DOHH2 (cell line): Measurements from ENCODE around the gene KIRREL3.

Experiments used
- H3F3A ChIP-seq: fragments of 200-600 bp; sonication (generic), shearing (Covaris generic); 2 replicates; pipeline ENCODE4 v1.6.0; 2016; ENCODE audit warnings: antibody characterized with exemption, mild to moderate bottlenecking; ENCODE audit not compliant: control insufficient read depth, insufficient read depth
- H3K27ac ChIP-seq: fragments of 200-600 bp; sonication (generic); 2 replicates; pipeline ENCODE4 v1.5.1; 2014; ENCODE audit warnings: low read depth, mild to moderate bottlenecking, low read length, moderate library complexity
- H3K27me3 ChIP-seq: fragments of 200-600 bp; sonication (generic); 2 replicates; pipeline ENCODE4 v1.6.1; 2014; ENCODE audit warnings: mild to moderate bottlenecking, low read length, mixed read lengths; ENCODE audit not compliant: control insufficient read depth
- H3K36me3 ChIP-seq: fragments of 200-600 bp; sonication (generic); 2 replicates; pipeline ENCODE4 v1.6.1; 2014; ENCODE audit warnings: mild to moderate bottlenecking, low read length, moderate library complexity, mixed read lengths; ENCODE audit not compliant: control insufficient read depth
- H3K4me1 ChIP-seq: fragments of 200-600 bp; sonication (generic); 2 replicates; pipeline ENCODE4 v1.6.1; 2014; ENCODE audit warnings: mild to moderate bottlenecking, low read length, mixed read lengths; ENCODE audit not compliant: control insufficient read depth
- H3K4me2 ChIP-seq: fragments of 200-600 bp; sonication (generic); 2 replicates; pipeline ENCODE4 v1.6.0; 2014; ENCODE audit warnings: mild to moderate bottlenecking, low read length, moderate library complexity
- H3K4me3 ChIP-seq: fragments of 200-600 bp; sonication (generic); 2 replicates; pipeline ENCODE4 v1.5.1; 2014; ENCODE audit warnings: mild to moderate bottlenecking, low read length, mixed read lengths
- H3K79me2 ChIP-seq: fragments of 200-600 bp; sonication (generic); 2 replicates; pipeline ENCODE4 v1.6.1; 2014; ENCODE audit warnings: mild to moderate bottlenecking, low read length, mixed read lengths; ENCODE audit not compliant: control insufficient read depth
- H3K9me2 ChIP-seq: fragments of 200-600 bp; sonication (generic); replicated peaks from 2 replicates; pipeline ENCODE4 v1.6.1; 2014; ENCODE audit warnings: mild to moderate bottlenecking, low read length, mixed read lengths; ENCODE audit not compliant: control insufficient read depth
- H3K9me3 ChIP-seq: fragments of 200-600 bp; sonication (generic); 2 replicates; pipeline ENCODE4 v1.6.1; 2014; ENCODE audit warnings: antibody characterized with exemption, low read length, mixed read lengths; ENCODE audit not compliant: control insufficient read depth, insufficient read depth
- H4K20me1 ChIP-seq: fragments of 200-600 bp; sonication (generic); 2 replicates; pipeline ENCODE4 v1.6.0; 2014; ENCODE audit warnings: low read depth, mild to moderate bottlenecking, antibody characterized with exemption, low read length, moderate library complexity; ENCODE audit not compliant: control insufficient read depth, insufficient read depth
- EZH2phosphoT487 ChIP-seq: fragments of 200-600 bp; sonication (generic); IDR thresholded peaks from 2 replicates; pipeline ENCODE4 v1.6.1; 2017; ENCODE audit warnings: borderline replicate concordance, mild to moderate bottlenecking, antibody characterized with exemption, low read length, moderate library complexity, mixed read lengths
- TF ChIP-seq, protein P1 (sequence below): fragments of 200-600 bp; sonication (generic); IDR thresholded peaks from one replicate; pipeline ENCODE4 v1.5.1; 2014; ENCODE audit warnings: antibody characterized with exemption, mild to moderate bottlenecking, low read depth, low read length; ENCODE audit not compliant: poor library complexity, severe bottlenecking

KIRREL3 gene

DNA sequence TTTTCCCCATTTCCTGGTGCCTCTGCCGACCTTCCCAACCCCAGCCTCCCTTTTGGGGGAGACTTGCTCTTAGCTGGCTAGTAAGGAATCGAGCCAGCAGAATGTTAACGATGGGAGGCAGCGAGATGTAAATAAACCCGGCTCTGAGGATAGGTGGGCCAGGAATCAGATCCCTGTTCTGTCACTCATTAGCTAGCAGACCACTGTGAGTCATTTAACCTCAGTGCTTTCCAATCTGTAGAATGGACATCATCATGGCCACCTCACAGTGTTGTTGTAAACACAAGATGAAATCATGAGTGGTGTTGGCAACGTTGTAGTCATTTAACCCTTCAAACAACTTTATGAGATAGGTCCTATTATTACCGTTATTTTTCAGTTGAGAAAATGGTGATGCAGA lies 208.6 kb downstream of the KIRREL3 start:
- H3K4me1 ChIP-seq, result no peaks in the 10 kb centered on the region
- no peak overlapping the region for H3K4me3 ChIP-seq
- TF ChIP-seq EZH2phosphoT487, result no peak
- TF ChIP-seq, protein P1, sequence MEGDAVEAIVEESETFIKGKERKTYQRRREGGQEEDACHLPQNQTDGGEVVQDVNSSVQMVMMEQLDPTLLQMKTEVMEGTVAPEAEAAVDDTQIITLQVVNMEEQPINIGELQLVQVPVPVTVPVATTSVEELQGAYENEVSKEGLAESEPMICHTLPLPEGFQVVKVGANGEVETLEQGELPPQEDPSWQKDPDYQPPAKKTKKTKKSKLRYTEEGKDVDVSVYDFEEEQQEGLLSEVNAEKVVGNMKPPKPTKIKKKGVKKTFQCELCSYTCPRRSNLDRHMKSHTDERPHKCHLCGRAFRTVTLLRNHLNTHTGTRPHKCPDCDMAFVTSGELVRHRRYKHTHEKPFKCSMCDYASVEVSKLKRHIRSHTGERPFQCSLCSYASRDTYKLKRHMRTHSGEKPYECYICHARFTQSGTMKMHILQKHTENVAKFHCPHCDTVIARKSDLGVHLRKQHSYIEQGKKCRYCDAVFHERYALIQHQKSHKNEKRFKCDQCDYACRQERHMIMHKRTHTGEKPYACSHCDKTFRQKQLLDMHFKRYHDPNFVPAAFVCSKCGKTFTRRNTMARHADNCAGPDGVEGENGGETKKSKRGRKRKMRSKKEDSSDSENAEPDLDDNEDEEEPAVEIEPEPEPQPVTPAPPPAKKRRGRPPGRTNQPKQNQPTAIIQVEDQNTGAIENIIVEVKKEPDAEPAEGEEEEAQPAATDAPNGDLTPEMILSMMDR, result no peak
- no peaks in the 10 kb centered on the region for H3K79me2 ChIP-seq
- H4K20me1 ChIP-seq, result no peaks in the 10 kb centered on the region
- no peaks in the 10 kb centered on the region for H3K9me3 ChIP-seq
- H3K4me2 ChIP-seq, result no peak overlapping the region
- no peak overlapping the region for H3K27ac ChIP-seq
- H3F3A ChIP-seq, result no peaks in the 10 kb centered on the region
- no peaks in the 10 kb centered on the region for H3K36me3 ChIP-seq
- no peaks in the 10 kb centered on the region for H3K27me3 ChIP-seq
- H3K9me2 ChIP-seq, result no peaks in the 10 kb centered on the region

DNA sequence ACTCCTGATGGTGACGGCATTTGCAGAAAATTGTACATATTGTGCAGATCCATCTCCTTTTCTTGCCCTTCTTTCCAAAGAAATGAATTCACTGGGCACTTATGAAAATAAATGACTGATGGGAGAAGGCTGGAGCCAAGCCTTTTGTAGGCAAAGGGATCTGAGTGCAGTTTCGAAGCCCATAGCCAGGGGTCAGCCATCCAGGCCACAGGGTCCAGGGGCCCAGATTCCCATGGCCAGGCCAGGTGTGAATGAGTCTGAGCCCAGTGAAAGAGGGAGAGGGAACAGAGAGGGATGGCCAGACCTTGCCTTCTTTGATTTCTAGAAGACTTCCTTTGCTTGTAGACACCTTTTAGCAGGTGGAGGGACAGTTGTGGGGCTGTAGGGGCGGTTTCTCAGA lies 209.1 kb downstream of the KIRREL3 start:
- H3F3A ChIP-seq, result no peaks in the 10 kb centered on the region
- no peaks in the 10 kb centered on the region for H3K79me2 ChIP-seq
- no peaks in the 10 kb centered on the region for H3K27me3 ChIP-seq
- no peaks in the 10 kb centered on the region for H3K9me3 ChIP-seq
- H3K4me1 ChIP-seq, result no peaks in the 10 kb centered on the region
- no peak overlapping the region for H3K4me3 ChIP-seq
- TF ChIP-seq EZH2phosphoT487, result no peak
- TF ChIP-seq, protein P1, result no peak
- H4K20me1 ChIP-seq, result no peaks in the 10 kb centered on the region
- no peak overlapping the region for H3K27ac ChIP-seq
- no peak overlapping the region for H3K4me2 ChIP-seq
- no peaks in the 10 kb centered on the region for H3K9me2 ChIP-seq
- H3K36me3 ChIP-seq, result no peaks in the 10 kb centered on the region

DNA sequence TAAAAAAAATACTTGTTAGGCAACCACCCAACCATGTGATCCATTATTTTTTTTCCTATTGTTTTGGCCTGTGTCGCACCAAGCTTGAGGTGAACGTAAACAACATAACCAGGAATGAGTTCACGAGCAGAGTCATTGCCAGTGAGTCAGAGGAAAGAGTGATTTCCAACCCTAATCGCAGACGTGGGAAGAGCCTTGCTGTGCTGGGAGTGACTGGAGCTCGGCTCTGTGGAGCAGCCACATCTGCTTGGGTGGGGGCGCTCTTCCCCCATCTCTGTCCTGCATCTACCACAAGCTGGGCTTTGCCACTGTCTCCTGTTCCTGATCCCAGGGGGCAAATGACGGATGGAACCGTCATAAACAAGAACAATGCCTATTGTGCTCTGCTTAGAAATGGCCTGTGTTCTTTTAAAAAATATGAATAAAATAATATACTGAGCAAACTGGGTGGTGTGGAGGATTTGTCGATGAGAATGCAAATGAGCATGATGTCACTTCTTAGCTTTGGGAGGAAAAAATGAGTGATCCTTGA lies 210.0 kb downstream of the KIRREL3 start:
- no peaks in the 10 kb centered on the region for H3F3A ChIP-seq
- H3K4me2 ChIP-seq, result no peak overlapping the region

DNA sequence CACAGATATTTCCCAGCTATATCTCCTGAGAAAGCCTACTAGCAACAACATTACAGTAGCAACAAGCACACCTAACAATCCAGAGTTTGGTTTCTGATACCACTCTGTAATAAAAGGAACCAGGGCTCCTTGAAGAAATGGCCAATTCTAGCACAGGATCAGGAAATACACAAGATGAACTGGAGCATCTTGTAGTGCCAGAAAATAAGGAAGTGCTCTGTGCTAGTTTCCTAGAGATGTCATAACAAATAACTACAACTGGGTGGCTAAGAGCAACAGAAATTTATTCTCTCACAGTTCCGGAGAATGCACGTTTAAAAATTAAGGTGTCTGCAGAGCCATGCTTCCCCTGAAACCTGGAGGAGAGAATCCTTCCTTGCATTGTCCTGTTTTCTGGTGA lies 217.8 kb downstream of the KIRREL3 start:
- Histone ChIP-seq H3F3A (no peaks in the 10 kb centered on the region), H4K20me1 (no peaks in the 10 kb centered on the region), H3K4me1 (no peaks in the 10 kb centered on the region), H3K27ac (no peak overlapping the region), H3K79me2 (no peaks in the 10 kb centered on the region), H3K36me3 (no peaks in the 10 kb centered on the region), H3K27me3 (peaks cover 7% of the 10 kb centered on the region; the same call in 1 of the 2 replicates), H3K4me2 (no peak overlapping the region), H3K9me3 (no peaks in the 10 kb centered on the region), H3K4me3 (no peak overlapping the region), H3K9me2 (no peaks in the 10 kb centered on the region)
- TF ChIP-seq, protein P1, result no peak
- no peak for TF ChIP-seq EZH2phosphoT487

More for the DNA sequence above, 210.0 kb downstream of the KIRREL3 start:
- H3K36me3 ChIP-seq, result no peaks in the 10 kb centered on the region
- no peak for TF ChIP-seq EZH2phosphoT487
- H3K27me3 ChIP-seq, result no peaks in the 10 kb centered on the region
- H3K9me3 ChIP-seq, result no peaks in the 10 kb centered on the region
- no peaks in the 10 kb centered on the region for H3K4me1 ChIP-seq
- no peaks in the 10 kb centered on the region for H3K9me2 ChIP-seq
- no peak overlapping the region for H3K27ac ChIP-seq
- H3K4me3 ChIP-seq, result no peak overlapping the region
- no peaks in the 10 kb centered on the region for H4K20me1 ChIP-seq
- no peaks in the 10 kb centered on the region for H3K79me2 ChIP-seq
